HCT116 (cell line): Measurements from ENCODE around the gene VCAN.

Experiments used
- CTCF ChIP-seq, 3 experiments: fragments of 200-600 bp in 1 of 3; sonication (generic) in 1 of 3; IDR thresholded peaks in 2 of 3; conservative IDR thresholded peaks in 1 of 3; 2 replicates each; pipeline ENCODE4 v1.5.1; 2012 to 2017; ENCODE audit warnings: low read depth in 2 of 3, low read length in 2 of 3, antibody characterized with exemption in 1 of 3, borderline replicate concordance in 1 of 3, control low read depth in 1 of 3, mild to moderate bottlenecking in 1 of 3, mixed read lengths in 1 of 3, mixed run types in 1 of 3, moderate library complexity in 1 of 3; ENCODE audit not compliant: insufficient read depth in 1 of 3
- EGR1 ChIP-seq: IDR thresholded peaks from 2 replicates; pipeline ENCODE4 v1.6.1; 2012; ENCODE audit warnings: low read depth
- EZH2 ChIP-seq: fragments of 200-600 bp; sonication (generic); IDR thresholded peaks from 2 replicates; pipeline ENCODE4 v1.6.1; 2017; ENCODE audit warnings: antibody characterized with exemption, mixed run types
- EZH2phosphoT487 ChIP-seq: fragments of 200-600 bp; IDR thresholded peaks from 2 replicates; pipeline ENCODE4 v1.6.1; 2018; ENCODE audit warnings: antibody characterized with exemption, borderline replicate concordance
- MAX ChIP-seq: IDR thresholded peaks from 2 replicates; pipeline ENCODE4 v1.6.1; 2012
- POLR2A ChIP-seq: IDR thresholded peaks from 2 replicates; pipeline ENCODE4 v1.7.0; 2011; ENCODE audit warnings: borderline replicate concordance; ENCODE audit not compliant: insufficient read depth, insufficient read length; ENCODE audit errors: extremely low read depth
- POLR2AphosphoS5 ChIP-seq: IDR thresholded peaks from 2 replicates; pipeline ENCODE4 v1.6.1; 2011; ENCODE audit warnings: mild to moderate bottlenecking, low read depth, low read length, moderate library complexity
- SP1 ChIP-seq: IDR thresholded peaks from 2 replicates; pipeline ENCODE4 v1.6.1; 2012; ENCODE audit warnings: low read depth
- TCF7L2 ChIP-seq: IDR thresholded peaks from 2 replicates; pipeline ENCODE4 v1.7.0; 2011; ENCODE audit warnings: borderline replicate concordance, inconsistent platforms; ENCODE audit not compliant: insufficient read depth, insufficient read length; ENCODE audit errors: extremely low read depth

GRCh38 chr5:83492331-83492730 is 20.8 kb downstream of the VCAN start:
- TF ChIP-seq CTCF (IDR thresholded peaks at IDR 0.05 in 2 of 3, conservative IDR thresholded peaks at IDR 0.05 in 1 of 3; ENCODE audit: borderline replicate concordance in 1 of 3, insufficient read depth in 1 of 3, low read depth in 2 of 3, low read length in 2 of 3): no peak
- no peak for TF ChIP-seq POLR2AphosphoS5
- TF ChIP-seq MAX: no peak
- TF ChIP-seq EGR1: no peak
- TF ChIP-seq POLR2A: no peak
- no peak for TF ChIP-seq EZH2
- no peak for TF ChIP-seq EZH2phosphoT487
- TF ChIP-seq SP1: no peak
- no peak for TF ChIP-seq TCF7L2
